Fibroblast of skin of right quadriceps (primary cell): ENCODE data around the gene NOXA1.
"Not testable (repeated sequence)": the region's sequence is repeated elsewhere in the genome, so short reads cannot be mapped to it uniquely, and the experiment has no call there.

Source experiments
- DNase-seq: peaks from one replicate; pipeline ENCODE4 v3.0.0-alpha.2; 2013

Gene NOXA1

DNA sequence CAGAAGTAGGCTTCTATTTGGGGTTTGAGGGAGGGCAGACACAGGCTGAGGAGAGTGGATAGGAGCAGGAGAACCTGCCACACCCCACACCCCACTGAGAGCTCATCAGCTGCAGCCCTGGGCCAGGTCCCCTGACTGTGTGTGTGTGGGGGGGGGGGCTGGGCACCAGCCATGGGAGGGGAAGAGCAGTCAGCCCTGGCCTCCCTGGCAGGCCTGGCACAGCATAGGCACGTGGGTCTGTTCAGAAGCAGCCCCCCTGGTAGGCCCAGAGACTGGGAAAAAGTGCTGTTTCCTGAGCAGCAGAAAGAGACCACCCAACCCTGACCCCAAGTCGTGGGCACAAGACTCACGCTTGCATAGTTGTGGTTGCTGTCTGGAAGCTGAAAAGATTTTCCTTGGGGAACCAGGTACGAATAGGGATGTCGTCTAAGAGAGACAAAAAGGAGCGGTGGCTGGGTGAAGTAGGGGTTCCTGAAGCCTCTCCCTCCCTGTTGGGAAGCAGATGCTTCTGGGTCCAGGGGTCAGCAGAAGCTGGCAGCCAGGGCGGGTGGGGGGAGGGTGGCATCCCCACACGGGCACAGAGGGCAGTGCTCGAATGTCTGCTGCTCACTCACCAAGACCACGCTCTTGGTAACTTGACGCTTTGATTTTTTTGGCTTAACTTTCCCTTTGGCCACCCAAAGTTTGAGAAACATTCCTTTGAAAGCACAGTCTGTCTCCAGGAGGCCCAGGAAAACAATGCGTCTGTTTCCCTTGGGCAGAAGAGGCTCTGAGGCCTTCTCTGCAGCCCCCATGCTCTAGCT is 33.1 kb downstream of the NOXA1 start:
- peak; percentile 24 for DNase-seq

DNA sequence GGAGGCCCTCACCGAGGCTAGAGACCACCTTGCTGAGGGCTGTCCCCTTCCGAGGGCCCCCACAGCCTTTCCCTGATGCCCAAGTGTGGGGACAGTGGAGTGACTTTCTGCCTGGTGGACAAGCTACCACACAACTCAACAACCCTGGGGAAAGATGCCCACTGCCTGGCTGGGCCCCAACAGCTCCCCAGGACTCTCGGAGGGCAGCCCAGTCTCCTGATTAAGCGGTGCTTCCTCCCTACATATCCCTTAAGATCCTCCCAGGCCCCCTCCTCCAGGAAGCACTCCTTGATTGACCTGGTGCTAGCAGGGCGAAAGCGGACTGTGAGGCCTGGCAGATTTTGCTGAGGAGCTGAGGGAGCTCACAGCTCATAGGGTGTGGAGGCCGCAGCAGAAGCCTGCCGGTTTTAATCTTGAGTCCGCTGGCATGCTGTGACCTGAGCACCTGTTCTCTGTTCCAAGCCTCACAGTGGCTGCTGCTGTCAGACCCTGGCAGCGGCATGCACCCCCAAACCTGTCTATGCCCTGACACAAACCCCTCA is 33.7 kb downstream of the NOXA1 start:
- DNase-seq, result no peak

DNA sequence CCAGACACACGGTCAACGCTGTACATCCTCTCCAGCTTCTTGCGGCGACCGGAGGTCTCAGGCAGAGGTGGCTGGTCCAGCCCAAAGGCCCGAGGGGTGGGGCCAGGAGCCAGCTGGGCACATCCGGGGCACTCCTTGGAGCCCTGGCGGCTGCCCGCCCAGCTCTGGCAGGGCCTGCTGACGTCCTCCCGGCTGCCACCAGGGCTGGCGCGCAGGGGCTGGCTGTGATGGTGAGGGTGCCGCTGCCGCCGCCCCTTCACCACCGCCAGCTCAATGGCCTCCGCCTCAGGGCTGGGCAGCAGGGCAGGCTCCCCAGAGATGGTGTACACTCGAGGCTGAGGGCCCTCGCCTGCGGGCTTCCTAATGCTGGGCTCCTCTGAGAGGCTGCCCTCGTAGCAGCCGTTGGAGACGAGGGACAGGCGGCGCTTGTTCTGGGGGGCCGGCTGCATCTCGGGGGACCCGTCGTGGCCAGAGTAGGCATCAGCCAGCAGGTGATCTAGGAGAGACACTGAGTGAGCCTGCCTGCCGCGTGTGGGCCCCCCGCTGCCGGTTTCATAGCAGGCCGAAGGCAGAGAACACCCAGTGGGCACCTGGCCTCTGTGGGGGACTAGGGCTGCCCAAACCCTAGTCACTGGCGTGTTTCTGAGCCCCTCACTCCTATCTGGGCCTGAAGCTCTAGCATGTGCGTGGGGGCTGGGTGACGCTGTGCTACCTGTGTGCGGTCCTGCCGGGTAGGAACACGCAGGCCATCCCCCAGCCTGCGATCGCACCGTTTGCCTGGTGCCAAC is 34.4 kb downstream of the NOXA1 start:
- DNase-seq, result no peak

DNA sequence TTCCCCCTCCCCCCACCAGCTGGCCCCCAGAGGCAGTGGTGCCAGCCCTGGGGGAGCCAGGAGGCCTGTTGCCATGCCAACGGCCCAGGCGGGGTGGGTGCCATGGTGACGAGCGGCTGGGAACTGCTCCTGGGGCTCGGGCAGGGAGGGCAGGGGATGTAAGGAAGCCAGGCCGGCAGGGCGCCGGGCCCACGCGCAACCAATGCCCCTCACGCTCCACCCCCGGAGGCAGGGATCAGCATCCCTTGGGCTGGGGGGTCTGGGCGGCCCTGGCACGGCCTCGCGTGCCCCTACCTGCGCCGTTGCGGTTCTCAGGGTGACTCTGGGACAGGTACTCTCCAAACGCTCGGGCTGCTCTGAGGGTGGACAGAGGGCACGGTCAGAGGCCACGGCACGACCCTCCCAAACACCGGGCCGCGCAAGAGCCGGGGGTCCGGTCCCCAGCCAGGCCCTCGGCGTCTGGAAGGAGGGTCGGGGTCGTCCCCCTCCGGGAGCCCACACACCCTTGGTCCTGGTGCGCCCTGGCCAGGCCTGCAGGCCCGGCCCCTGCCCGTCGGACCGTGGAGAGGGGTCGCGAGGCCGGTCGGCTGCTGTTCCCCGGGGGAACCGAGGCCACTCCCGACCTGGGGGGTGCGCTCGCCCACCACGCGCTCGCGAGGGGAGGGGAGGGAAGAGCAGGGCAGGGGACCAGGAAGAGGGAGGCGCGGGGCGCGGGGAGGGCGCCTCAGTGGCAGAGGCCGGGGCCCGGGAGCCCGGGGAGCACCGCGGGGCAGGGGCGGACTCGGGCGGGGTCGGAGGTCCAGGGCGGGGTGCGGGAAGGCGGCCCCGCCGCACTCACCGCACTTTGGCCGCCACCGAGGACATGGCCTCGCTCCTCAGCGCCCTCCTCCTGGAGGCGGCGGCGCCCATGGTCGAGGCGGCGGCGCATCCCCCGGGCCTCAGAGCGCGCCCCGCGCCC is 35.3 kb downstream of the NOXA1 start:
- DNase-seq, result no peak

DNA sequence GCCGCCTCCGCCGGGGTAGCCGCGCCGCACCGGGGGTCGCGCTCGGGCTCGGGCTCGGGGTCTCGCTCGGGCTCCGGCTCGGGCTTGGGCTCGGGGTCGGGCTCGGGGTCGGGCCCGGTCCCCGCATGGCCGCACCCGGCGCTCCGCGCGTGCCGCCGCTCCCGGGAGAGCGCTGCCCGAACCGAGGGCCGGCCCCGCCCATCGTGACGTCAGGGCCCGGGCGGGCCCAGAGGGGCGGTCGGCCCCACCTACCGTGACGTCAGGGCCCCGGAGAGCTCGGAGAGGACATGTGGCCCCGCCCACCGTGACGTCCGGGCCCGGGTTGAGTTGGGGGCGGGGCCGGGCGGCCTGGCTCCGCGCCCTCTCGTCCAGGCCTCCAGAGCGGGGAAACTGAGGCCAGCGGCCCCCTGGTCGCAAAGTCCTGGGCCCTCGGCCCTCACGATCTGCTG is 36.0 kb downstream of the NOXA1 start, which contains the start of gene NSMF:
Gene NSMF (minus strand): TSS at position 183 of the 449 bp plus-strand sequence. CDS start 232 bp downstream, outside the sequence.
- peak; percentile 90 for DNase-seq

DNA sequence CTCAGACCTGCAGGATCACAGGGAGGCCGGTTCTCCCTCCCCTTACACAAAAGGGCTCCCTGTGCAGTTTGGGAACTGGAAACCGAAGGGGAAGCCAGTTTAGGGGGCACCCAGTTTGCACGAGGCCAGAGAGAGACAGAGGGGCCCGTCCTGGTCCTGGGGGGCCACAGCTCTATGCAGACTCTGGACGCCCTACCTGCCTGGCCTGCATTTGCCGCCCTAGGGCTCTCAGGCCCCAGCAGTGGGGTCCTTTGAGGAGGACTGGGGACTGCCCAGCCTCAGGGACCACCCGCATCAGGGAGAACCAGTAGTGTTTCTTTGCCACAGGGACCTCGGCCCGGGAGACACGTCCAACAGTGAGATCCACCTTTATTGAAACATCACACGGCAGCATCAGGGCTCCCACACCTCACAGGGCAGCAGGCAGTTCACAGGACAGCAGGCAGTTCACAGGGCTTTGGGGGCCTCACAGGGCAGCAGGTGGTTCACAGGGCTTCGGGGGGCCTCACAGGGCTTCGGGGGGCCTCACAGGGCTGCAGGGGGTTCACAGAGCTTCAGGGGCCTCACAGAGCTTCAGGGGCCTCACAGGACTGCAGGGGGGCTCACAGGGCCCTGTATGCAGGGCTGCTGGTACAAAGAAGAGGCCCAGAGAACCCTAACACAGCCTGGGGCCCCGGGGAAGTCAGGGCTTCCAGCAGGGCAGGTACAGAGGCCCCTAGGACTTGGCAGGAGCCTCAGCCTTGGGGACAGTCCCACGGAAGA is 36.6 kb downstream of the NOXA1 start:
- DNase-seq, result no peak

DNA sequence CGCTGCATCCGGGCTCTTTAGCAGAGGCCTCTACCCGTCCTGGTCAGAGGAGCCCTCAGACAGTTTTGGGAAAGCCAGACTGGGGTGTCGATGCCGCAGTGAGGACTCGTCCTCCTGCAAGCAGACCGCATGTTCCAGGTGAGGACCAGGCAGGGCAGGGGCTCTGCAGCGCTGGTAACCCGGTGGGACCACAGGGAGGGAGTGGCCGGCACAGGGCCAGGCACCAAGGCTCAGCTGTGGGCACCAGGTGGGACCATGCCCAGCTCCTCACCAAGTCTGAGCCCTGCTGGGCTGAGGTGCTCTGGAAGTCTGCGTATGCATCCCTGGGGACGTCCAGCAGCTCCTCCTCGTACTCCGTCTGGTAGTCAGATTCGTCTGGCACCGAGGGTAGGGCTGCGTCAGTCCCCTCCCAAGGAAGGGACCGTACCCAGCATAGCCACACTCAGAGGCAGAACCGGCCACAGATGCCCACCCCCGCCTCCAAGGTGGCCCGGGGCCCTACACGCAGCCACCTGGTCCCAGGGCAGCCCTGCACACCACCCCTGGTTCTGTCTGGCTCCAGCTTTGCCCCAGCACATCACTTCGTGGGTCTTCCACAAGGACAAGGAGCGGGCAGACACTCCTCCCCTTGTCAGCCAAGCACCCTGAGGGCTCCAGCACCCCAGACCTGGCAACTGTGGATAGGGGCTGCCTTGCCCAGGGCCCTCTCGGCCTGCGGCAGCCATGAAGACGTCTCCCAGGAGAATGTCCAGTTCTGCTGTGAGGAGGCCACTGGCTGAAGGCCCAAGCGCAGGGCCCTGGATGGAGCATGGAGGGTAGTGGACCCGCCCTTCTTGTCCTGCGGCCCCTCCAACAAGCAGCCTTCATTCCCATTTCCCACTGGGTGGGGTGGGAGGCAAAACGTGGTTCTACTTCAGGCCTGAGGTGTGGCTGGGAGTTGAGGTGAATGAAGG is 37.4 kb downstream of the NOXA1 start:
- DNase-seq, result no peak

DNA sequence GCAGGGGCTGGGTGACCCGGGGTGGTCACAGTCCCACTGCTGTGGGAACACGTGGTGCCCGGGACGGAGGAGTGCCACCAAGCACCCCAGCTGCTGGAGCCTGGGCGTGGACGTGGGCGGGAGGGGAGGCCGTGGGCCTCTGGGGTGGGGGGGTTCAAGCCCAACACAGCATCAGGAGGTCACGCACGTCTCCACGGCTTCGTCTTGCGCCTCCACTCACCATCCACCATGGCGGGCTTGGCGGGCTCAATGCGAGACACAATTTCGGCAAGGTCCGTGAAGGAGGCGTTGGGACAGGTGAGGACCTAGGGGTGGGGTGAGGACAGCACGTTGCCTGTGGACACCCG is 38.1 kb downstream of the NOXA1 start:
- no peak for DNase-seq

DNA sequence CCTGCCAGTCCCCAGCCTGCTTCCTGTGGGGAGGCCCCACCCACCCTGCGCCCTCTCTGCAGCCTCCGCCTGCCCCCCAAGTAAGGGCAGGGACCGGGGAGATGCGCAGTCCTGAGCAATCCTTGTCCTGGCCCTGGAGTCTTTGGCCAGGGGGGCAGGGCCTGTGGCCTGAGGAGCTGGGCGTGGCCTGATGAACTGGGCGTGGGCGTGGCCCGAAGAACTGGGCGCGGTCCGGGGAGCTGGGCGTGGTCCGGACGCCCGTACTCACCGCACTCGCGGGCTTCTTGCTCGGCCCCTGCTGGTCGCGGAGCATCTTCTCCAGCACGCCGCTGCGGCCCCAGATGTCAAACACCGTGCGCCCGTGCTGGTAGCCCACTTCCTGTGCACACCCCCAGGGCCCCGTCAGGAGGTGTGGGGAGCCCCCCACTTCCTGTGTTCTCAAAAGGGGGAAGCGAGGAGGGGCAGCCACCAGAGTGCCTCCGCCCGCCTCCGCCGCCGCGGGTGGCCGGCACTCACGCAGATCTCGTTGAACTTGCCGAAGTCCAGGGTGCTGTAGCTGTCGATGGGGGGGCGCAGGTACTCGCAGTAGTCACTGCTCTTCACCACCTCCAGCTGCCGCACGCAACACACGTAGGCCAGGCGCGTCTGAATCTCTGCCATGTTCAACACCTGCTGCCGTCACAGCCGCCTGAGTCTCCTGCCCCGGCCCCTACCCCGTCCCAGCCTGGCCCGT is 38.6 kb downstream of the NOXA1 start:
- DNase-seq, result no peak

DNA sequence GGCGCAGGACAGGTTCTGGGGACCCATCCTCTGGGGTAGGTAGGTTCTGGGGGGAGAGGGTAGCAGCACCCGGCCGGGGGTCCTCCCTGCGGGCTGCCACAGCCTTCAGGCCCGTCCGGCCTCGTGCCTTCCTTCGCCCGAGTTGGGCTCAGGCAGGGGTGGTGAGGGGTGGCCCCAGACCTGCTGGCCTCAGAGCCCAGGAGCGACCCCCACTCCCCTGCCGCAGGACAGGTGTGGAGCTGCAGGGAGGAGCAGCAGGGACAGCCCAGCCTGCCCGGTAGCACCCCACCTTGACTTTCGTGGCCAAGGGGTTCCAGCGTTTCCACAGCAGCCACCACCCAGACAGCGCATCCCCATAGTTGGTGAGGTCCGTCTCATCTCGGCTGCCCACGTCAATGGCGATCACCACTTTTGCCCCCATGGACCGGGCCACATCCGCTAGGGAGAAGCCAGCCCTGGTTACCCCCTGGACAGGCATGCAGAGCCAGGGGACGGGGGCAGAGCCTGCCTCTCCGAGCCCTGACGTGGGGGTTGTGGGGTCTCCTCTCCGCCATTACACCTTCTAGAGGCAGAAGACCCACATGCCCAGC is 39.3 kb downstream of the NOXA1 start:
- DNase-seq, result no peak

DNA sequence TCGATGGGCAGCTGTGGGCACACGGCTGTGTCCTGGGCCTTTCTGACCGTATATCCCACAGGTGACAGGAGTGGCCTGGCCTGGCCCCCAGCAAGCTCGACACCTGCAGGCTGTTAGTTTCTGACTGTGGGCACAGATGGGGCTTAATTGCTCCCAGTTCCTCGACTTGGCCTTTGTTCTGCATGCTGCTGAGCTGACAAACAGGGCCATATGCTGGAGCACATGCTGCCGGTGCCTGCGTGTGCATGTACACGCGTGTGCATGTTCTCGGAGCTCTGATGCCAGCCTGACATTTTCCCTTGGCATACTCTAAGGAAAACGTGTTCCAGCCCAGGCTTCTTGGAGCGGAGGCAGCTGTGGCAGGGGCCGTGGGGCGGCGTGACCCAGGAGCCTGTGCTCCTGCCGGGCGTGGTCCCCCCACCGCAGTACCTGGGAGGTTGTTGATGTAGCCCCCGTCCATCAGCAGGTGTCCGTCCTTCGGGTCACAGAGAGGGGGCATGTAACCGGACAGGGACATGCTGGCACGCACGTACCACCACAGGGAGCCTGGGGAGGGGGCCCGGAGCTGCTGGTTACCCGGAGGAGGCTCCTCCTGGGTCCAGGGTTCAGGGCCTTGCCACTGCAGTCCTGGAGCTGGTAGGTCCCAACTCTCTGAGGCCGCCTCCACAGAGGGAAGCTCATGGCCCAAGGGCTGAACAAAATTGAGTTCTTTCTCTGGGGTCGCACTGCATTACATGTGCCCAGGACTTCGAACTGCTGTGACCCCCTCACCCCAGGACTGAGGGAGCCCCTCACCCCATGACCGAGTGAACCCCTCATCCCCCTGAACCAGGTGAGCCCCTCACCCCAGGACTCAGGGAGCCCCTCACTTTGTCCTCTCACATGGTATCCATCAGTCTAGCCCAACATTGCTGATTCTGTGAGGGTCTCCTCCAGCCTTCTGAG is 40.1 kb downstream of the NOXA1 start:
- DNase-seq, result no peak

DNA sequence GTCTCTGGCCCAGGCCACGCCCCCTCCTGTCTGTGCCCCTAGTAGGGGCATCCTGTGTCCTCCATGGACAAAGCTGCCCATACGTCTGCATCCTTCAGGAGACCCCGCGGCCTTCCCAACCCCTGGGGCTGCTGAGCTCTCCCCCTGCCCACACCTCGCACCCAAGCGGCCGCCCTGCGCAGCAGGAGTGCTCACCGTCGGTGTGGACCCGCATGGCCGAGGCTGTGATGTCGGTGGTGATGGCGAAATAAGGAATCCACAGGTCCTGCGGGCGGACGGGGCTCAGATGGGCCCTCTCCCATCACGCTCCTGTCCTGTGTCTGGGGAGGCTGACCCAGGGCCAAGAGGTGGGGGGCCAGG is 40.7 kb downstream of the NOXA1 start:
- DNase-seq, result no peak

DNA sequence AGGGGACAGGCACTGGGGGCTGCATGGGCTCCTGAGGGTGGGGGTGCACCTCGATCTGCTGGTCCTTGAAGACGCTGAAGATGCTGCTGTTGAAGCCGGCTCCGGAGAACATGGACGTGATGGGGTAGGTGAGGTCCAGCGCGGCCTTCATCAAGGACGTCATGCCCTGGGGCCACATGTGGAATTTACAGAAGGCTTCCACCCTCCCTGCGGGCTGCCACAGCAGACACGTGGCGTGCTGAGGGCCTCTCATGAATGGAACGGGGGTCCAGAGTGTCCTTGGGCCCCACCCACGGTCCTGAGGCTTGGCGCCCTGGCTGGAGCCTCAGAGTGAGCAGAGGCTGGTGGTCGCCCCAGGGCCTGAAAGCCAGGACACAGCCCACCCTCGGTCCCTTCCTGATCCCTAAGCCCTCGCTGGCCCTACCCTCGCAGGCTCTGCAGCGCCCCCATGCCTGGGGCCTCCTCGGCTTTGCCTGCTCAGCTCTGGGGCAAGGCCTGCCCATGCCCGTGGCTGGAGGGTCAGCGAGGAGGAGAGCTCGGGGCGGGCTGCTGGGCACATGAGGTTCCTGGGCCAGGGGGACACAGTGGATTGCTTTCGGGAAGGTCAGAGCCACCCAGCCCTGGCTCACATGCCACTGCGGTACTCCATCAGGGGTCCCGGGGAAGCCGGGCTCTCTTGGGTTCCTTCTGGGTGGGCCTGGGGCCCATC is 41.3 kb downstream of the NOXA1 start:
- DNase-seq, result no peak

DNA sequence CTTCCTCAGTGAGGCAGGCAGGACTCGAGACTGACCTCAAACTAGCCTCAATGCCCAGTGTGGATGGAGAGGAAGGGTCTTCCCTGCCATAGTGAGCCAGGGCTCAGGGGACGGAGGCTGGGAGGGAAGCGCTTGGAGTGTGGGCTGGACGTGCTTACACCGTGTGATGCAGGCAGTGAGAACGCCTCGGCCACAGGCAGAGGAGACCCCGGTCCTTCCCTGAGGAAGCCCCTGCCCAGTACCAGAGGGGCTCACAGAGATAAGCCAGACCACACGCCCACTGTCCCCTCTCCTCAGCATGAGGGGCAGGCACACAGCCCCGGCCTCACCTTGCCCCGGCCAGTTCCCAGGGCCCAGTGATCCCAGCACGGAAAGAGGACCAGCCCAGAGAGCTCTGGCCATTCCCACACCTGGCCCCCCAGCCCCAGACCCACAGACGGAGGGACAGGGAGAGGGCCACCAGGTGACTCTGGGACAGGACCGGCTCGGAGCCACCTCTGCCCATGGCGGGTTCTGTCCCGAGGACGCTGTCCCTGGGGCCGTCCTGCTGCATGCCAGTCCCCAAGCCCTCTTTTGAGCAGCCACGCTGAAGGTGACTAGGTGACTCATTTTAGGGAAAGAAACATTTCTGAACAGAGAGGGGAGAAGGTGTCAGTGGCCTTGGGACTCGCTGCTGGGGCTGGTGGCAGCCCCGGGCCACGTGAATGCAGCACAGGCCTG is 42.0 kb downstream of the NOXA1 start:
- no peak for DNase-seq

DNA sequence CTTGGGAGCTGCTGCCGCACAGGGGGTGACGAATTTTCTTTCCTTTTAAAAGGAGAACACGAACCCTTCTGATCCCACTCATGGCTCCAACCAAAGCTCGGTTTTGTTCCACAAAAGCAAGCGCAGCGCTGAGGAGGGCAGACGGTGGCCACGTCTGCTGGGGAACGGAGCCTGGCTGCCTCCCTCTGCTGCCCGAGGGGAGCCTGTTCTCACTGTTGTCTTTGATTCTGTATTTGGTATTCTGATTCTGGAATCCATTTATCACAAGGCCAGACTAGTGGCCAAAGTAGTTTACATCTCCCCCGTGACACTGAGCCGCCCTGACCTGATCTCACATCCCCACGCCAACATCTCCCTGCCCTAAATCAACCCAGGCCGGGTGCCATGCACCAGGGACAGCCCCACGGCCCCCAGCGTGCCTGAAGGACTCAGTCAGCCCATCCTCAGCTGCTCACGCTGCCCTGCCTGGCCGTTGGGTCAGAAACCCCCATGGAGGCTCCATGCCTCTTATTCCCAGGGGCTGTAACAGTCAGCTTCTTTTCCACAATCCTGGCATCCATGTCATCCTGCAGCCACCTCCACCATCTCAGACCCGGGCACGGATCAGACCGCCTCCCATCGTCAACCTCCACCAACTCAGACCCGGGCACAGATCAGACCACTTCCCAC is 42.7 kb downstream of the NOXA1 start:
- no peak for DNase-seq

DNA sequence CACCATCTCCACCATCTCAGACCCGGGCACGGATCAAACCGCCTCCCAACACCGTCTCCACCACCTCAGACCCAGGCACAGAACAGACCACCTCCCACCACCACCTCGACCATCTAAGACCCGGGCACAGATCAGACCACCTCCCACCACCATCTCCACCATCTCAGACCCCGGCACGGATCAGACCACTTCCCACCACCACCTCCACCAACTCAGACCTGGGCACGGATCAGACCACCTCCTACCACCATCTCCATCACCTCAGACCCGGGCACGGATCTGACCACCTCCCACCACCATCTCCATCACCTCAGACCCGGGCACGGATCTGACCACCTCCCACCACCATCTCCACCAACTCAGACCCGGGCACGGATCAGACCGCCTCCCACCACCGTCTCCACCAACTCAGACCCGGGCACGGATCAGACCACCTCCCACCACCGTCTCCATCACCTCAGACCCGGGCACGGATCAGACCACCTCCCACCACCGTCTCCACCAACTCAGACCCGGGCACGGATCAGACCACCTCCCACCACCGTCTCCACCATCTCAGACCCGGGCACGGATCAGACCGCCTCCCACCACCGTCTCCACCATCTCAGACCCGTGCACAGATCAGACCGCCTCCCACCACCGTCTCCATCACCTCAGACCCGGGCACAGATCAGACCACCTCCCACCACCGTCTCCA is 43.3 kb downstream of the NOXA1 start:
- not testable (repeated sequence) for DNase-seq
